Loucy (cell line): Measurements from ENCODE around the gene ZNF410.

Experiments used
- EZH2phosphoT487 ChIP-seq: fragments of 200-600 bp; IDR thresholded peaks from 2 replicates; pipeline ENCODE4 v1.6.1; 2018; ENCODE audit warnings: antibody characterized with exemption, mild to moderate bottlenecking, moderate library complexity, borderline replicate concordance
- TF ChIP-seq, protein P1 (sequence below): fragments of 200-600 bp; sonication (generic); conservative IDR thresholded peaks from 2 replicates; pipeline ENCODE4 v1.5.1; 2014; ENCODE audit warnings: mild to moderate bottlenecking, antibody characterized with exemption, low read length

DNA sequence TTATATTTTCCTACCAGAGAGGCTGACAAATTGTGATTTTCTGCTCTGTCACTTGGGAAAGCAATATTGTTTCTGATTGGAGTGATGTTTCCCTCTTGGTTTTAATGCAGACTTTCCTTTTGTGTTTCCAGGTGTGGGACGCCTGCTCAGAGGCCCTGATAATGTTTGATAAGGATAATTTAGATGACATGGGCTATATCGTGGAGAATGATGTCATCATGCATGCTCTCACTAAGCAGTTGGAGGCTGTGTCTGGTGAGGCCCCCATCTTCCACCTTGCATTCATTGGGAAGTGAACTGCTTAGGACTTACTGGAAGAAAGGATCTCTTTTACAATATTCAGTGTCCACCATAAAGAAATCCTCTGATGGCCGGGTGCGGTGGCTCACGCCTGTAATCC, 69.0 kb downstream of the ZNF410 start:
- TF ChIP-seq, protein P1, sequence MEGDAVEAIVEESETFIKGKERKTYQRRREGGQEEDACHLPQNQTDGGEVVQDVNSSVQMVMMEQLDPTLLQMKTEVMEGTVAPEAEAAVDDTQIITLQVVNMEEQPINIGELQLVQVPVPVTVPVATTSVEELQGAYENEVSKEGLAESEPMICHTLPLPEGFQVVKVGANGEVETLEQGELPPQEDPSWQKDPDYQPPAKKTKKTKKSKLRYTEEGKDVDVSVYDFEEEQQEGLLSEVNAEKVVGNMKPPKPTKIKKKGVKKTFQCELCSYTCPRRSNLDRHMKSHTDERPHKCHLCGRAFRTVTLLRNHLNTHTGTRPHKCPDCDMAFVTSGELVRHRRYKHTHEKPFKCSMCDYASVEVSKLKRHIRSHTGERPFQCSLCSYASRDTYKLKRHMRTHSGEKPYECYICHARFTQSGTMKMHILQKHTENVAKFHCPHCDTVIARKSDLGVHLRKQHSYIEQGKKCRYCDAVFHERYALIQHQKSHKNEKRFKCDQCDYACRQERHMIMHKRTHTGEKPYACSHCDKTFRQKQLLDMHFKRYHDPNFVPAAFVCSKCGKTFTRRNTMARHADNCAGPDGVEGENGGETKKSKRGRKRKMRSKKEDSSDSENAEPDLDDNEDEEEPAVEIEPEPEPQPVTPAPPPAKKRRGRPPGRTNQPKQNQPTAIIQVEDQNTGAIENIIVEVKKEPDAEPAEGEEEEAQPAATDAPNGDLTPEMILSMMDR: no peak
- TF ChIP-seq EZH2phosphoT487: no peak
